GM21723 (cell line): ENCODE measurements around the gene CREBBP.

ENCODE experiments used
- ATAC-seq: cut with Tn5 transposase; IDR thresholded peaks from one replicate; pipeline ENCODE4 v1.9.1; 2021; ENCODE audit warnings: mild to moderate bottlenecking, moderate library complexity; ENCODE audit not compliant: unreplicated experiment

The CREBBP gene

GRCh38 chr16:3675601-3676130 lies 204.8 kb downstream of the CREBBP start:
- ATAC-seq: no peak
